ENCODE measurements around the gene AADACL4.

DNA sequence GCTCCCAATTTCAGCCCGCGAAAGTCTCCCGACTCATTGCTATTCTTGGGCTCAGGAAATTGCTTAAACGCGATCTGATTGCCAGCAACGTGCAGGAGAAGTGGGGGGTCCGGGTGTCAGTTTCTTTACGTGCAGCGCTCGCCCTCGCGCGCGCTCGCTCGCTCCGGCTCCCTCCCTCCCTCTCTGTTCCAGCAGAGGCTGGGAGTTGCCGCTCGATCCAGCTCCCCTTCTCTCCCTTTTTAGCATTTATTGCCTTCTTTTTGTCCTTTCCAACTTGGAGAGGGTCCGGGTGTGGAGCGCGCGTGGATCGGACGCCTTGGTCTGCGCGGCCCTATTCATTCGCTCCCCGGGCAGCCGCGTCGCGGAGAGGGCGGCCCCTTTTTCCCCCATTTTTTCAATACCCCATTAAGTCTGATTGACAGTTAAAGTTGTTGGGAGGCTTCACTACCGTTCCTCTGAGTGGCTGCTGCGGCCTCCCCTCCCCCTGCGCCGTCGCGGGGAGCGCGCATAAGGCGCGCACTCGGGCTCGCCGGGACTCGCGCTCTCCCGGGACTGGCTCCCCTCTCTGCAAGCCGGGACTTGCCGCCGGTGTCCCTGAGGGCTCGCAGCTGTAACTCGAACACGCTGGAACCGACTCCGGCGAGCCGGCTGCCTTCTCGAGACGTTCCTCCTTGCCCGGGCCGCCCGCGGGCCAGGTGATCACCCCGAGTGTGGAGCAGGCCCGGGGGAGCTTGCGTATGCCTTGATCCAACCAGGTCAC, 25.8 kb upstream of the AADACL4 start, which contains the start of gene DHRS3:
- TF ChIP-seq, protein P1, sequence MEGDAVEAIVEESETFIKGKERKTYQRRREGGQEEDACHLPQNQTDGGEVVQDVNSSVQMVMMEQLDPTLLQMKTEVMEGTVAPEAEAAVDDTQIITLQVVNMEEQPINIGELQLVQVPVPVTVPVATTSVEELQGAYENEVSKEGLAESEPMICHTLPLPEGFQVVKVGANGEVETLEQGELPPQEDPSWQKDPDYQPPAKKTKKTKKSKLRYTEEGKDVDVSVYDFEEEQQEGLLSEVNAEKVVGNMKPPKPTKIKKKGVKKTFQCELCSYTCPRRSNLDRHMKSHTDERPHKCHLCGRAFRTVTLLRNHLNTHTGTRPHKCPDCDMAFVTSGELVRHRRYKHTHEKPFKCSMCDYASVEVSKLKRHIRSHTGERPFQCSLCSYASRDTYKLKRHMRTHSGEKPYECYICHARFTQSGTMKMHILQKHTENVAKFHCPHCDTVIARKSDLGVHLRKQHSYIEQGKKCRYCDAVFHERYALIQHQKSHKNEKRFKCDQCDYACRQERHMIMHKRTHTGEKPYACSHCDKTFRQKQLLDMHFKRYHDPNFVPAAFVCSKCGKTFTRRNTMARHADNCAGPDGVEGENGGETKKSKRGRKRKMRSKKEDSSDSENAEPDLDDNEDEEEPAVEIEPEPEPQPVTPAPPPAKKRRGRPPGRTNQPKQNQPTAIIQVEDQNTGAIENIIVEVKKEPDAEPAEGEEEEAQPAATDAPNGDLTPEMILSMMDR (IDR thresholded peaks at IDR 0.05; ENCODE audit: borderline replicate concordance, extremely low read depth, low read length, poor library complexity, severe bottlenecking): no peak
- no peak for TF ChIP-seq EZH2 (IDR thresholded peaks at IDR 0.05; ENCODE audit: borderline replicate concordance, low read depth, low read length, severe bottlenecking)
